ENCODE results near the gene CHAD.
"Not testable (repeated sequence)": the region's sequence is repeated elsewhere in the genome, so short reads cannot be mapped to it uniquely, and the experiment has no call there.

Gene CHAD

DNA sequence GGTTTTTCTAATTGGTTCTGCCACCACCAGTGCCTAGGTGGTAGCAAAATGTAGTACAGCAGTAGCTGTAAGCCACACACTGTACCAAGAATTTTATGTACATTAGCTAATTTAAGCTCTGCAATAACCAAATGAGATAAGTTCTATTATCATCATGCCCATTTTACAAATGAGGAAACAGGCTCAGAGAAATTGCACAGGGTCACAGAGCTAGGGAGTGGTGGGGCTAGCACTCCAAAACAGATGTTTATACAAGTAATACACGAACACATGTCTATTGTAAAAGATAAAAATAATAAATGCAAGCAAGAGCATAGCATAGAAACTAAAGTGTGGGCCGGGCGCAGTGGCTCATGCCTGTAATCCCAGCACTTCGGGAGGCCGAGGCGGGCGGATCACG lies 23.5 kb upstream of the CHAD start:
- no peak for DNase-seq

DNA sequence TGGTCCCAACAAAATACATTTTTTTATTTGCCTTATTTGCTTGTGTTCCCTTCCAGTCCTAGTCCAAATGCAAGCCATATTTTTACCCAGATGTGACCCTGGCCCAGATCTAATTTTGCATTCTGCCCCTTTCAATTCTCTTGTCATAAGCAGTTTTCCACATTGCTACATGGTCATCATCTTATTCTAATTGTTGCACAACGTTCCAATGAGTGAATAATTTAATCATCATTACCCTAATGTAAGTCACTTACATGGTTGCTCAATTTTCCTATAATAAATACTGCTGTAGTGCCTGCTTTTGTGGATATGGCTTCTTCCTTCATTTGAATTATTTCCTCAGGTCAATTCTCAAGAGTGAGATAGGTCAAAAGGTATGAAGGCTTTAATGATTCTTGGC lies 22.8 kb upstream of the CHAD start:
- no peak for DNase-seq

DNA sequence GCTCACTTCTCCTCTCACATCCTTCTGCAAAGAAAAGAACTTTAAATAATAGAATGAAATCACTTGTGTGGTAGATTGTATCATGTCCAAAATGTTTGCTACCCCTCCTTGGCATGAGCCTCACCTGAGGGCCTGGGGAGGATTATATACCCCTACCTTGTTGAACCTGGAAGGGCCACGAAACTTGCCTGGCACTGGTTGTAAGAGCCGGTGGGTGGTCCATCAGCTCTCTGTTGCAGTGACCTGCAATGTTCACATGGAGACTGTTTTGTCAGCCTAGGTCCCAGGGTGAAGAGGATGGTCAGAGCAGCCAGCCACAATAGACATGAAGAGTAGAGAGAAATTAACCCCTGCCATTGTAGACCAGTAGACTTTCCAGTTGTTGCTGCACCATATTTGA lies 20.2 kb upstream of the CHAD start:
- no peak for DNase-seq

DNA sequence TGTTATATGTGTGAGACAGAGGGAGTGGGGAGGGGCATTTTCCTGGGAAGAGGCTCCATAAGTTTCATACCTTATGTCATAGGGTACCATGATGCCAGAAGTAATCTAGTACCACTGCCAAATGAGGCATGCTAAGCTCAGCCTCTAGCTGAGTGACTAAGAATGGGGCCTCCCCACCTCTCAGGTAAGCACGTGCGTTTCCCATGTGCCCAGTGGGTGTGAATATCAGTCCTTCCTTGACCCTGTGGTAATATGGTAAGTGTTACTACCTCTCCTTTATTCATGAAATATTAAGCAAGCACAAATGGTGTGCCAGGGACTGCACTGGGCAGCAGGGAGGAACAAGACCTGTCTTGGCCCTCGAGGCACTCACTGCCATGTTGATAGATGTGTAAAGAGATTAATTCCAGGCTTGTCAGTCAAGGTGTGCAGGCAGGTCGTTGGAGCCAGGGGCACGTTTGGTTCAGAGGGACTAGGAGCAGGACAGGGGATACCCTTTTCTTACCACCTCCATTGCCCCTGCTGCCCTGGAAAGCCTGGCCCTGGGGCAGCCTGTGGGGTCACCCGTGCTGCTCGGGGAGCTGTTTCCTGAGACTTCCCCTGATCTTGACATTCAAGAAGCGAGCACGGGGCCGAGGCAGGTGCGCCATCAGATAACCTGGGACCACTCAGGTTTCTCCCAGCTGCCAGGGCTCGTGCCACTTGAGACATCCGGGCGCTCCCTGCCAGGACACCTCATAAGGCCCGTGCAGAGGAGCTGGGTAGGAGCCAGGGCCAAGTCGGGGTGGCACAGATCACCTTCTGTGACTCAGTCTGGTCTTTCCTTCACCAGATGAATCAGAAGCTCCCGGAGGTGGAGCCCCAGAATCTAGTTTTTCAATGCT lies 18.8 kb upstream of the CHAD start:
- no peak for DNase-seq

DNA sequence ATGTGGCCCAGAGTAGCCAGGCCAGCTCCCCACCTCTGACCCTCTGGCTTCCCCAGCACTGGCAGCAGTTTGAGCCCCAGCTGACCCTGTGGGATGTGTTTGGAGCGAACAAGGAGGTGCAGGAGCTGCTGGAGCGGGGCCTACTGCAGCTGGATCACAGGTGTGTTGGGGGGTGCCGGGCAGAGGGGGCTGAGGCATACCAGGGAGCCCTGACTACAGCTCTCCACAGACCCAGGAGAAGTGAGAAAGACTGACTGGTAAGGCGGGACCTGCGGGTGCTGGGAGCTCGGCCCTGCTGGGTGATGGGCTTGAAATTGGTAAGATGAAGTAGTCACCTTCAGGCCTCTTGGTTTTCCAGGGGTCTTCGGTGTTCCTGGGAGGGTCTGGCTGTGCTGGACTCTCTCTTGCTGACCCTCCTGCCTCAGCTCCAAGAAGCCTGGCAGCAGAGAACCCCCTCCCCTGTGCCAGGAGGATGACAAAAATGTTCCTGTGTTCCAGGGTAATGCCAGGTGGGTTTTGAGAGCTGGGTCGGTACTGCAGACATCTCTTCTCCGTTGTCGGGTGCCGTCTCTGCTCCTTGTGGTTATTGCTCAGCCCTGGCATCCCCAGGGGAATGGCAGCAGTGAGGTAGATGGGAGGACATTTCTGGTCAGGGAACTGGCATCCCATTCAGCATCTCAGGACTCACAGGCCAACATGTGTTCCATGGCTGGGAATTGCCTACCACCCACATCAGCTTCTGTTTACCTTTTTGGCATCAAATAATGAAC lies 15.9 kb upstream of the CHAD start:
- DNase-seq: no peak

DNA sequence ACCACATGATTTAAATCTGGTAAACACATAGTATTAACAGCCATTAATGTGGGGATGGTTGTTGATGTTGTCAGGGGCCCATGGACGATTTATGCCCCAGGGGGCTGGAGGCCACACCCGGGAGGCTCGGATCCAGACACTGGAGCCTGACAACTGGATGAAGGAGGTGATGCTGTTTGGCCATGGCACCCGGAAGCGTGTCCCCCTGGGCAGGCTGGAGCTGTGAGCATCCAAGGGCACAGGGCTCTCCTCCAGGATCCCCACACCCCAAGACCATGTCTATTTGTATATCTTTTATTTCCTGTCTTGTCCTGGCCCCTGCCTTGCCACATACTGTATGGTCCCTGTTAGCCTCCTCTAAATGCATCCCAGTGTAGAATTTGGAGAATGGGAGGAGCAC lies 14.6 kb upstream of the CHAD start:
- DNase-seq: no peak

DNA sequence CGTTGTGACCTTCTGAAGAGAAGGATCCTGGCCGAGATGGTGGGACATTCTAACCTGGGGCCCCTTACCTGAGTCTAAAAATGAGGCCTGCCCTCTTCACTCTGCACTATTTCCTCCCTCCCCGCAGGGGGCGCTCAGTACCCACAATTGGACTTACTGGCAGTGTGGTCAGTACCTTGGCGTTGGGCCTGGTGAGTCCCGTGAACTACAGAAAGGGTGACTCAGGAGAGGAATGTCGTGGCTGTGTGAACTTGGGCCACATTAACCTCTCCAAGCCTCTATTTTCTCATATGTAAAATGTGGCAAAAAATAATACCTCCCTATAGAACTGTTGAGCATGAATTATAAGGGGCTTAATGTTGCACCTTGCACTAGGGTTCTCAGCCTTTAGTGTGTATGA lies 13.8 kb upstream of the CHAD start:
- peak; percentile 89 for DNase-seq

DNA sequence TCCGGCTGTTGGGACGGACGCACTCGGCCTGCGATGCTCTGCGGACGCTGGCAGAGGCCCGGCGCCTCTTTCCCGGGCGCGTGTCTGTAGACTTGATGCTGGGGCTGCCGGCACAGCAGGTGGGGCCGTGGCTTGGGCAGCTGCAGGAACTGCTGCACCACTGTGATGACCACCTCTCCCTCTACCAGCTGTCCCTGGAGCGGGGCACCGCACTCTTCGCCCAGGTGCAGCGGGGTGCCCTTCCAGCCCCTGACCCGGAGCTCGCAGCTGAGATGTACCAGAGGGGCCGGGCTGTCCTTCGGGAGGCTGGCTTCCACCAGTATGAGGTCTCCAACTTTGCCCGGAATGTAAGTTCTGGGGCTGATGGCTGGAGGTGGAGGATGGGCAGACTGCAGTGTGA lies 13.4 kb upstream of the CHAD start:
- no peak for DNase-seq

DNA sequence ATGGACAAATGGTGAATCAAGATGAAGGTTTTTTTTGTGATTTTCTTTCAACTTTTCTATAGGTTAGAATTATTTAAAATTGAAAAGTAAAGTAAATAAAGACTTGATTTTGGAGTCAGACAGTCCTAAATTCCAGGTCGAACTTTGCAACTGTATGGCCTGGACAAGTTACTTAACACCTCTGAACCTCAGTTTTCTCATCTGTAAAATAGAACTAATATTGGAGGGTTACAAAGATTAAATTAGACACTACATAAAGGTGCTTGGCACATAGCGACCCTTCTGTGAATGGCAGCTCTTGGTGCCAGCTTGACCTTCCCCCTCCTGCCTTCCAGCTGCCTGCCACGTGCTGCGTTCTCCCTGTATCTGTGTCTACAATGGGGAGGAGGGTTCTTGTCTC lies 13.0 kb upstream of the CHAD start:
- no peak for DNase-seq

DNA sequence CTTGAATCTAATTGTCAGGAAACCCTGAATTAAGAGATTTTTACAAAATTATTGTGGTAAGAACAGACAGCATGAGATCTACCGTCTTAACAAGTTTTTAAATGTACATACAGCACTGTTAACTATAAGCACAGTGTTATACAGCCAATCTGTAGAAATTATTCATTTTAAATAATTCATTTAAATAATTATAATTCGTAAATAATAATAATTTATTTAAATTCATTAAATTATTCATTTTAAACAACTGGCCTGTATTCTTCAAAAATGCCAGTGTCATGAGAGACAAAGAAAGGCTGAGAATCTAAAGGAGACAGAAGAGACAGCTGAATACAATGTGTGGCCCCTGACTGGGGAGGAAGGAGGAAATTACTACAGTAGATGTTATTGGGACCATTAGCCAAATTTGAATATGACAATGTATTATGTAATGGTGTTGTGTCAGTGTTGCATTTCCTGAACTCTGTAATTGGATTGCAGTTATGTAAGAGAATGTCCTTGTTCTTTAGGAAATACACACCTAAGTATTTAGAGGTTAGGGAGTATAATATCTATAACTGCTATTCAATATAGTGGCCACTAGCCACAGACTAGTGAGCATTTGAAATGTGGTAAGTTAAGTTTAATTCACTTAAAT lies 12.3 kb upstream of the CHAD start:
- DNase-seq: no peak

DNA sequence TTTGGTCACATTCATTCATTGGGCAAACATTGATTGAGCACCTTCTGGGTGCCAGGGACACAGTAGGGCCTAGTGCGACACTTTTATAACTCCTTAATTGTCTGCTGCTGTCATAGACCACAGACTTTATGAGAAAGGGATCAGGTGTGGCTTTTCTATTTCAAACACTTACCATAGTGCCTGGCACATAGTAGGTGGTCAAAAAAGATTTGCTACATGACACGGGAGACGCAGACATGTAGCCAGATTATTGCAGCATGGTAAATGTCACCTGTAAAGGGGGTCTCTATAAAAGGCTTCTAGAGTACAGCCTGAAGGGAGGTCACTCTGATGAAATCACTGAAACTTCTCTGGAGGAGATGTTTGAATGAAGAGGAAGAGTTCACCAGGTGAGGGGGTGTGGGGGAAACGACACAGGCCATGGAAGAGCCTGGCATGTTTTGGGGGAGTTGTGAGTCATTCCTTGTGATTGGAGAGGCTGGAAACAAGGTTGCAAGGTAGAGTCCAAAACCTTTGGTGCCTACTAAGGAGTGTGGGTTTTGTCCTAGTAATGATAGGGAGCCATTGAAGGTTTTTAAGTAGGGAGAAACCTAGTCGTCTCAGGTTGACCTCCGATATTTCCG lies 11.6 kb upstream of the CHAD start:
- no peak for DNase-seq

DNA sequence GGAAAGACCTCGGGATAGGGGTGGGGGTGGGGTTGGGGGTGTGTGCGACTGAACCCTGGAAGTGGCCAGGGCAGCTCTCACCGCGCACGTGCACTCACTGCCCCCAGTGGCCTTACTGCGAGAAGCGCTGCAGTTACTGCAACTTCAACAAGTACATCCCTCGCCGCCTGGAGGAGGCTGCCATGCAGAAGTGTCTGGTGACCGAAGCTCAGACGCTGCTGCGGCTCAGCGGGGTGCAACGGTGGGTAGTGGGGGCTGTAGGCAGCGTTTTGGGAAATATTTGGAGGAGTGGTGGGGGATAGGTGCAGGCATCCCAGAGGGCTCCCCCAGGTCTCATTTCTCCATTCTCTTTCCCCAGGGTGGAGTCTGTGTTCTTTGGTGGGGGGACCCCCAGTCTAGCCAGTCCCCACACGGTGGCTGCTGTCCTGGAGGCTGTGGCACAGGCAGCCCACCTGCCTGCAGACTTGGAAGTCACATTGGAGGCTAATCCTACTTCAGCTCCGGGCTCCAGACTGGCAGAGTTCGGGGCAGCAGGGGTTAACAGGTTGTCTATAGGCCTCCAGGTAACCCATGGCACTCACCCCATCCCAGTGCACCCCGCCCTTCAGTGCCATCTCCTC lies 11.0 kb upstream of the CHAD start:
- peak; percentile 79 for DNase-seq

DNA sequence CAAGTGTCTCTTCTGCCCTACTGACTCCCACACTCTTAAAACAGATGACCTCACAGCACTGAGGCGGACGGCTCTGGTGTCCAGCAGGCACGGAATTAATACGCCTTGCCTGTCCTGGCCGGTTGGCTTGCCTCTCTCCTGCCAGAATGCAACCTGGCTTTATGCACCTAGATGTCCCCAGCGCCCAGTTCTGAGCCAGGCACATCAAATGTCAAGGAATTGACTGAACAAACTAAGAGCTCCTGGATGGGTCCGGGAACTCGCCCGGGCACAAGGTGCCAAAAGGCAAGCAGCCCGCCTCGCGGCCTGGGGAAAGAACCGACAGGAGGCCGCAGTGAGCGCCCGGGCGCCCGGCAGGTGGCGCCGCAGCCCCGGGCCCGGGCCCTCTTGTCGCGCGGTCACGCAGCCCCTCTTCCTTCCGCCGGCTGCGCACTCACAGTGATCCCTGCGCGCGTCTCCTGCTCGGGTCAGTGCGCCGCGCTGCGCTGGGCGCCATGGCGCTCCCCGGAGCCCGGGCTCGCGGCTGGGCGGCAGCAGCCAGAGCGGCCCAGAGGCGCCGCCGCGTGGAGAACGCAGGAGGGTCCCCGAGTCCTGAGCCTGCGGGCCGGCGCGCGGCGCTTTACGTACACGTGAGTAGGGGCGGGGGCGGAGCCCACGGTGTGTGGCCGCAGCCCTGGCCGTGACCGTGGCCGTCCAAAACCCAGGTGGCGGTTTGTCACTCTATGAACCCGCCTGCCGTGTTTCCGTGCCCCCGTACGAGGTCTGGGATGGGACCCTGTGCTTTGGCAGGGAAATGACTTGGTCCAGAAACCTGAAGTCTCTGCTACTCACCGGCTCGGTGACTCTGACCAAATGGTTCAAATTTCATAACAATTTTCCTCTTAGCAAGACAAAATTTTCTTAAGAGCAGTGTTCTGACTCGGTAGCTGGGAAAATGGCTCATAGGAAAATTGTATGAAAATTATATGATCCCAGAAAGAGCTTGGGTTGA lies 10.0 kb upstream of the CHAD start, which contains the start of gene RSAD1:
Gene RSAD1, plus strand, starts transcription at position 470 of the 991 bp plus-strand sequence. Its CDS starts 25 bp downstream, at position 495.
- peak; percentile 93 for DNase-seq

DNA sequence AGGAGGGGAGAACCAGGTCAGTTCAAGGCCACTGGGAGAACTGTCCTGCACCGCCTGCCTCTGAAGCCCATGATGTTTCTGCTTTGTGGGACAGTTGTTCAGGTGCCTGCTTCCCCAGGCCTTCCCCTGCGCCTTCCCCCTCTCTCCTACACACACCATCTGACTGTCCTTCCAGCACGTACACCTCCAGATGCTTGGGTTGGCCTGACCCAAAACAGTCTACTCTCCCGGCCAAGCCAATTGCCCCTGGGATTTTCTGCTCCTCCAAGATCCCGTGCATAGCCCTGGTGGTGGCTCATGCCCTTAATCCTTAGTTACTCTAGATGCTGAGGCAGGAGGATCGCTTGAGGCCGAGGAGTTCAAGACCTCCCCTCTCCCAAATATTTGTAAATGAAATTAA lies 9.3 kb upstream of the CHAD start:
- DNase-seq: no peak

DNA sequence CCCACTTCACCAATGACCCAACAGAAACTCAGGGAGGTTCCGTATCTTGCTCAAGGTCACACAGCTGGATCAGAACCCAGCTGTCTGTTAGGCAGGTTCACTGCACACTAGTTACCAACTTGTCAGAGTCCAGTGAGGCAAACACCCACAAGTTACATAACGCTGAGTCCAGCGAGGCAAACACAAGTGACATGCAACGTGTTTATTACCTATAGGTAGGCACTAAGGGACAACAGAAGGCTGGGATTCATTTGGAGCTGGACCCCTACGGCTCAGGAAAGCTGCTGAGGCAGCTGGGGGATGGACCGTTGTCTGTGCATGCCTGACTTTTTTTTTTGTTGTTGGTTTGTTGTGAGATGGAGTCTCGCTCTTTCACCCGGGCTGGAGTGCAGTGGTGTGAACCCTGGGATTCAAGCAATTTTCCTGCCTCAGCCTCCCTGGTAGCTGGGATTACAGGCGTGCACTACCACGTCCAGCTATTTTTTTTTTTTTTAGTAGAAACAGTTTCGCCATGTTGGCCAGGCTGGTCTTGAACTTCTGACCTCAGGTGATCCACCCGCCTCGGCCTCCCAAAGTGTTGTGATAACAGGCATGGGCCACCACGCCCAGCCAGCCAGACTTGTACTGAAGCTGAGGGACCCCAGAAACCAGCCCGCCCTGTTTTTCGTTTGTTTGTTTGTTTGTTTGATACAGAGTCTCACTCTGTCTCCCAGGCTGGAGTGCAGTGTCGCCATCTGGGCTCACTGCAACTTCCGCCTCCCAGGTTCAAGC lies 8.1 kb upstream of the CHAD start:
- no peak for DNase-seq

DNA sequence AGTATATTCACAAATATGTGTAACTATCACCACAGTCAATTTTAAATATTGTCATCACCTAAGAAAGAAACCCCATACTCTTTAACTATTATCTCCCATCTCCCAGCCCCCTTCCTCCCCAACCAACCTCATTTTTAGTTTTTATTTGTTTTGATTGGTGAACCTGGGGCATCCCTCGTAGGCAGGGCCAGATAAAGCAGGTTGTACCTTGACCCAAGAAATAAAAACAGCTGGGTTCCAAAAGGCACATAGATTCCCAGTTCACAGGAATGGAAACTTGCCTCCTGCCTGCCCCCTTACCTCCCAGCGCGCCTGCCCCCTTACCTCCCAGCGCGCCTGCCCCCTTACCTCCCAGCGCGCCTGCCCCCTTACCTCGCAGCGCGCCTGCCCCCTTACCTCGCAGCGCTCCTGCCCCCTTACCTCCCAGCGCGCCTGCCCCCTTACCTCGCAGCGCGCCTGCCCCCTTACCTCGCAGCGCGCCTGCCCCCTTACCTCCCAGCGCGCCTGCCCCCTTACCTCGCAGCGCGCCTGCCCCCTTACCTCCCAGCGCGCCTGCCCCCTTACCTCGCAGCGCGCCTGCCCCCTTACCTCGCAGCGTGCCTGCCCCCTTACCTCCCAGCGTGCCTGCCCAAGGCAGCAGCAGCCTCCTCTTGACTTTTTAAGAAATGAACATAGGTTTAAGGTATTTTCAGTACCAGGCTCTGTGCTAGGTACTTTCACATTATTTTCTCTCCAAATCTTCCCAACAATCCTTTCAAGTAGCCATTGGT lies 7.3 kb upstream of the CHAD start:
- not testable (repeated sequence) for DNase-seq

DNA sequence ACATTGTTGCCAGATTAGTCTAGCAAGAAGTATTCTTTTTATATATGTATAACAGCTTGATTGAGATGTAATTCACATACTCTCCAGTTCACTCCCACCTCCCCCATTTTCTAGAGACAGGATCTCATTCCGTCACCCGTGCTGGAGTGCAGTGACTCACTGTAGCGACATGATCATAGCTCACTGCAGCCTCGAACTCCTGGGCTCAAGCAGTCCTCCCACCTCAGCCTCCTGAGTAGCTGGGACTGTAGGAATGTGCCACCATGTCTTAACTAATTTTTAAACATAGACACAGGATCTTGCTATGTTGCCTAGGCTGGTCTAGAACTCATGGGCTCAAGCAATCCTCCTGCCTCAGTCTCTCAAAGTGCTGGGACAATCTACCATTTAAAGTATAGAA lies 6.7 kb upstream of the CHAD start:
- DNase-seq: no peak

DNA sequence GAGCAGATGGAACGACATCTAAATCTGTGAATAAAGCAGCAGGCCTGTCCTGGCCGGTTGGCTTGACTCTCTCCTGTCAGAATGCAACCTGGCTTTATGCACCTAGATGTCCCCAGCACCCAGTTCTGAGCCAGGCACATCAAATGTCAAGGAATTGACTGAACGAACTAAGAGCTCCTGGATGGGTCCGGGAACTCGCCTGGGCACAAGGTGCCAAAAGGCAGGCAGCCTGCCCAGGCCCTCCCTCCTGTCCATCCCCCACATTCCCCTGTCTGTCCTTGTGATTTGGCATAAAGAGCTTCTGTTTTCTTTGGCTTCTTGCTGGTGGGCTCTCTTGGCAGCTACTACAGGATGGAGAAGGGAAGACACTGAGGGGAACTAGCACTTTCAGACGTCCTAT lies 5.8 kb upstream of the CHAD start:
- DNase-seq: no peak

DNA sequence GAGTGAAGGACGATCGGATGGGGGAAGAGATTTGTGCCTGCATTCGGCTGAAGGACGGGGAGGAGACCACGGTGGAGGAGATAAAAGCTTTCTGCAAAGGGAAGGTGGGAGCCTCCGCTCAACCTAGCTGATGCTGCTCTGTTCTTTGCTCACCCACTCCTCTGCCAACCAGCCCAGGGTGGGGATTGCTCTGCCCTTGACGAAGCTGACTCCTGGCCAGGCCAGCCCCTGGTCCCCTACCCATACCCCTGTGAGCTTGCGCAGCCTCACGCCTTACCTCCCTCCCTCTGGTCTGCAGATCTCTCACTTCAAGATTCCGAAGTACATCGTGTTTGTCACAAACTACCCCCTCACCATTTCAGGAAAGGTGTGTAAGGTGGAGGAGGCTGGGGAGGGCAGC lies 5.2 kb upstream of the CHAD start:
- no peak for DNase-seq

DNA sequence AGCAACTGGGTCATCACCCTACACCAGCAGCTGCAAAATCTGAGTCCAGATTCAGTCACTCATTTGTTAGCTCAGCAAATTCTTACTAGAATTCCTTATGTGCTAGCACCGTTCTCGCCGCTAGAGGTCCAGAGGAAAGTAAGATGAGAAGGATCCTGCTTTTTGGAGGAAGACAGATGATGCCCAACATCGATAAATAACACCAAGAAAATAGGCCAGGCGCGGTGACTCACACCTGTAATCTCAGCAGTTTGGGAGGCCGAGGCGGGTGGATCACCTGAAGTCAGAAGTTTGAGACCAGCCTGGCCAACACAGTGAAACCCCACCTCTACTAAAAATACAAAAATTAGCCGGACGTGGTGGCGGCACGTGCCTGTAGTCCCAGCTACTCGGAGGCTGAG lies 4.1 kb upstream of the CHAD start:
- not testable (repeated sequence) for DNase-seq
